ENCODE measurements around the gene CFI. TPM values are rescaled to one million over a fixed set of nuclear protein-coding genes. Genes with fewer than 3 reads are reported as not detected.
A peak's percentile ranks its signal among the peaks of the same experiment; 100 is the strongest.

Gene CFI
- total RNA-seq = 54.8 TPM
- long read RNA-seq, partial matches to known transcripts = 3 of 6 reads
- long read RNA-seq, other reads (novel, unspliced or antisense) = 2 of 6 reads

DNA sequence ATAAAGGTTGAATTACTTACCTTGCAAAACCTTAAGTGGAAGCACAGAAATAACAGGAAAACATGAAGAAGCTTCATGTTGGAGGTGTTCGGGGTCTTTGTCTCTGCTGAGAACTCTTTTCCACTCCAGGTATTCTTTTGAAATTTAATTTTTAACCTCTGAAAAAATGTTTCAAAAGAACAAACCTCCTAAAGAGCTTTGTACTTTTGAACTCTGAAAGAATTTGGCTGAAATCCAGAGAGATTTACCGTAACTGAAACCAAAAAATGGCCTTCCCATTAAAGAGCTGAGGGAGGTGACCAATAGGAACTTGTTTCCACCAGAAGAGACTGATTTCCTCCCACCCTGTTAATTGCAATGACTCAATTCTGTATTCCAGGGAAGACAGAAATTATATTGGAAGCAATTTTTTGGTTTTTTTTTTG lies at the start of gene CFI:
TSS of gene CFI (minus strand) at position 105 of the 425 bp plus-strand sequence. CDS start at position 77, 28 bp downstream.
- DNase-seq (no peak), ATAC-seq (peak; percentile 71 to 91)
- Histone ChIP-seq H3K36me3 (no peaks in the 10 kb centered on the region), H3K27me3 (ENCODE audit: low read depth) (no peaks in the 10 kb centered on the region), H3K4me1 (peaks cover 6% of the 10 kb centered on the region), H3K4me3 (peak within 1 kb of the TSS; percentile 48), H3K27ac (peak within 1 kb of the TSS; percentile 57), H3K9me3 (peaks cover 5% of the 10 kb centered on the region)
- intact Hi-C loops (cut with DNase I) = no loop called here
- TF ChIP-seq CTCF (IDR thresholded peaks at IDR 0.05) = no peak

DNA sequence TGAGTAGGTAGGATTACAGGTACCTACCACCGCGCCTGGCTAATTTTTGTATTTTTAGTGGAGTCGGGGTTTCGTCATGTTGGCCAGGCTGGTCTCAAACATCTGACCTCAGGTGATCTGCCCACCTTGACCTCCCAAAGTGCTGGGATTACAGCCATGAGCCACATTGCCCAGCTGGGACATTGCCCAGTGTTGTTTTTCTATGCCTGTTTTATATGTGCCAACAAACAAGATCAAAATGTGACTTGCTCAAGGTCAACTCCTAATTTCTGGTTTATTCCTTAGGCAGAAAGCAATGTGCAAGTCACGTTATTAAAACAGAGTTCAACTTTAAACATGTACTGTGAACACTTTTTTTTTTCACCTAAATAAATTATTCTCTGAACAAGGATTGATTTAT lies 48.8 kb upstream of the CFI start:
- Histone ChIP-seq H3K4me1 (no peaks in the 10 kb centered on the region), H3K36me3 (no peaks in the 10 kb centered on the region), H3K9me3 (no peaks in the 10 kb centered on the region), H3K4me3 (no peak overlapping the region), H3K27ac (no peak overlapping the region), H3K27me3 (ENCODE audit: low read depth) (no peaks in the 10 kb centered on the region)
- TF ChIP-seq CTCF (IDR thresholded peaks at IDR 0.05) = no peak
- ATAC-seq (no peak), DNase-seq (no peak)
- intact Hi-C loops (cut with DNase I) = no loop called here

DNA sequence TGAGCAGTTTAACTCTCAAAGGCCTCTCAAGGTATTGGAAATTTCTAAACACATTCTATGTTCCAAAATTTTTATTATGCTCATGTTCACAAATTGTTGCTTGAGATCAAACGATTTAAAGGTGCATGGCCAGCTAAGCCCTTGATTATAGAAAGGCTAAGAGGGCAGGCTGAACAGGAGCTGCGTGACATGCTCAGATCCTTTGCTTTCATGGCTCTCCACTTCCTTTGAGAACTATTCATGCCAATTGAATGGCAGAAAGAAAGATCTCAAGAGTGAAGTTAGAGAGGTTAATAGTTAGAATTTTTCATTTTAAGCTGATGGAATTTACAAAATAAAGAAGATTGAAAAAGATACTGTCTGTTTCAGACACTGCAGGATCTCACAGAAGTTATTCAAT lies 46.7 kb upstream of the CFI start:
- no peak for TF ChIP-seq CTCF (IDR thresholded peaks at IDR 0.05)
- Histone ChIP-seq H3K4me1 (no peaks in the 10 kb centered on the region), H3K9me3 (no peaks in the 10 kb centered on the region), H3K4me3 (no peak overlapping the region), H3K27me3 (ENCODE audit: low read depth) (no peaks in the 10 kb centered on the region), H3K27ac (no peak overlapping the region), H3K36me3 (no peaks in the 10 kb centered on the region)
- DNase-seq = no peak
- no peak for ATAC-seq
- intact Hi-C loops (cut with DNase I) = no loop called here

GRCh38 chr4:109847896-109848442 lies 46.2 kb upstream of the CFI start, which contains the start of gene LRIT3:
Gene LRIT3 (plus strand): TSS chr4:109848107. CDS start chr4:109848202, 95 bp downstream.
- TF ChIP-seq CTCF (IDR thresholded peaks at IDR 0.05) = no peak
- intact Hi-C loops (cut with DNase I) = no loop called here
- DNase-seq = no peak

GRCh38 chr4:109846395-109847098 lies 44.7 kb upstream of the CFI start:
- intact Hi-C loops (cut with DNase I) = no loop called here
- Histone ChIP-seq H3K4me3 (no peak overlapping the region), H3K27ac (no peak overlapping the region), H3K4me1 (no peaks in the 10 kb centered on the region), H3K27me3 (ENCODE audit: low read depth) (no peaks in the 10 kb centered on the region), H3K9me3 (no peaks in the 10 kb centered on the region), H3K36me3 (no peaks in the 10 kb centered on the region)
- no peak for TF ChIP-seq CTCF (IDR thresholded peaks at IDR 0.05)
- no peak for DNase-seq
- no peak for ATAC-seq

More at GRCh38 chr4:109847896-109848442, 46.2 kb upstream of the CFI start, which contains the start of gene LRIT3:
- Histone ChIP-seq H3K4me1 (no peaks in the 10 kb centered on the region), H3K36me3 (no peaks in the 10 kb centered on the region), H3K27ac (no peak within 1 kb of the TSS), H3K27me3 (ENCODE audit: low read depth) (no peaks in the 10 kb centered on the region), H3K4me3 (no peak within 1 kb of the TSS), H3K9me3 (no peaks in the 10 kb centered on the region)
- ATAC-seq = no peak

All from lower lobe of right lung (tissue), 2 donors.